Measurements from ENCODE around the gene OSTN. TPM values are rescaled to one million over a fixed set of nuclear protein-coding genes. Genes with fewer than 3 reads are reported as not detected.
"Not testable (repeated sequence)": the region's sequence is repeated elsewhere in the genome, so short reads cannot be mapped to it uniquely, and the experiment has no call there.

The OSTN gene
- total RNA-seq, 1 experiment from 2014 or later: 0.03 TPM

- in situ Hi-C loops (cut with HindIII; ENCODE audit: low pct_unique_long_range_greater_than_20kb, low sequenced_read_pairs): no loop called here
- no peak for DNase-seq (ENCODE audit: low read depth)
These were observed 21.9 kb downstream of the OSTN start for GRCh38 chr3:191220908-191221307.

GRCh38 chr3:191221638-191222037, 22.6 kb downstream of the OSTN start:
- in situ Hi-C loops (cut with HindIII; ENCODE audit: low pct_unique_long_range_greater_than_20kb, low sequenced_read_pairs): no loop called here
- no peak for DNase-seq (ENCODE audit: low read depth)

- in situ Hi-C loops (cut with HindIII; ENCODE audit: low pct_unique_long_range_greater_than_20kb, low sequenced_read_pairs): no loop called here
- no peak for DNase-seq (ENCODE audit: low read depth)
These were observed 28.5 kb downstream of the OSTN start for GRCh38 chr3:191227541-191227940.

GRCh38 chr3:191234216-191234615, 35.2 kb downstream of the OSTN start:
- DNase-seq (ENCODE audit: low read depth): no peak
- in situ Hi-C loops (cut with HindIII; ENCODE audit: low pct_unique_long_range_greater_than_20kb, low sequenced_read_pairs): no loop called here

GRCh38 chr3:191235331-191236314, 36.6 kb downstream of the OSTN start:
- in situ Hi-C loops (cut with HindIII; ENCODE audit: low pct_unique_long_range_greater_than_20kb, low sequenced_read_pairs): no loop called here
- DNase-seq (ENCODE audit: low read depth): no peak

- no peak for DNase-seq (ENCODE audit: low read depth)
These were observed 37.6 kb downstream of the OSTN start for GRCh38 chr3:191236646-191237045.

GRCh38 chr3:191237047-191237882, 38.2 kb downstream of the OSTN start:
- in situ Hi-C loops (cut with HindIII; ENCODE audit: low pct_unique_long_range_greater_than_20kb, low sequenced_read_pairs): no loop called here
- no peak for DNase-seq (ENCODE audit: low read depth)

More at GRCh38 chr3:191236646-191237045, 37.6 kb downstream of the OSTN start:
- in situ Hi-C loops (cut with HindIII; ENCODE audit: low pct_unique_long_range_greater_than_20kb, low sequenced_read_pairs): no loop called here

GRCh38 chr3:191238321-191238817, 39.3 kb downstream of the OSTN start:
- in situ Hi-C loops (cut with HindIII; ENCODE audit: low pct_unique_long_range_greater_than_20kb, low sequenced_read_pairs): no loop called here
- DNase-seq (ENCODE audit: low read depth): no peak

- no peak for DNase-seq (ENCODE audit: low read depth)
- in situ Hi-C loops (cut with HindIII; ENCODE audit: low pct_unique_long_range_greater_than_20kb, low sequenced_read_pairs): no loop called here
These were observed 40.5 kb downstream of the OSTN start for GRCh38 chr3:191239407-191240031.

- DNase-seq (ENCODE audit: low read depth): no peak
- in situ Hi-C loops (cut with HindIII; ENCODE audit: low pct_unique_long_range_greater_than_20kb, low sequenced_read_pairs): no loop called here
These were observed 41.4 kb downstream of the OSTN start for GRCh38 chr3:191240486-191240885.

- DNase-seq (ENCODE audit: low read depth): no peak
- in situ Hi-C loops (cut with HindIII; ENCODE audit: low pct_unique_long_range_greater_than_20kb, low sequenced_read_pairs): no loop called here
These were observed 45.3 kb downstream of the OSTN start for GRCh38 chr3:191244242-191244867.

GRCh38 chr3:191246034-191246433, 47.0 kb downstream of the OSTN start:
- DNase-seq (ENCODE audit: low read depth); in situ Hi-C loops (cut with HindIII; ENCODE audit: low pct_unique_long_range_greater_than_20kb, low sequenced_read_pairs): not testable (repeated sequence)

GRCh38 chr3:191246630-191247029, 47.6 kb downstream of the OSTN start:
- peak; percentile 61 for DNase-seq (ENCODE audit: low read depth)
- in situ Hi-C loops (cut with HindIII; ENCODE audit: low pct_unique_long_range_greater_than_20kb, low sequenced_read_pairs): no loop called here

GRCh38 chr3:191253089-191253799, 54.2 kb downstream of the OSTN start:
- DNase-seq (ENCODE audit: low read depth): no peak
- in situ Hi-C loops (cut with HindIII; ENCODE audit: low pct_unique_long_range_greater_than_20kb, low sequenced_read_pairs): no loop called here

- in situ Hi-C loops (cut with HindIII; ENCODE audit: low pct_unique_long_range_greater_than_20kb, low sequenced_read_pairs): no loop called here
These were observed 55.2 kb downstream of the OSTN start for GRCh38 chr3:191254098-191254873.

GRCh38 chr3:191255156-191255555, 56.1 kb downstream of the OSTN start:
- in situ Hi-C loops (cut with HindIII; ENCODE audit: low pct_unique_long_range_greater_than_20kb, low sequenced_read_pairs): no loop called here
- no peak for DNase-seq (ENCODE audit: low read depth)

More at GRCh38 chr3:191254098-191254873, 55.2 kb downstream of the OSTN start:
- DNase-seq (ENCODE audit: low read depth): no peak

- in situ Hi-C loops (cut with HindIII; ENCODE audit: low pct_unique_long_range_greater_than_20kb, low sequenced_read_pairs): no loop called here
- no peak for DNase-seq (ENCODE audit: low read depth)
These were observed 57.4 kb downstream of the OSTN start for GRCh38 chr3:191256405-191256804.

All from Caki2 (cell line).